ACC112 (cell line): Measurements from ENCODE around the gene GABRR3.

ENCODE experiments used
- H2AFZ ChIP-seq: fragments of 200-600 bp; sonication (generic); one replicate; pipeline ENCODE4 v1.6.0; 2017; ENCODE audit warnings: antibody characterized with exemption, low read length; ENCODE audit not compliant: unreplicated experiment
- H3K27ac ChIP-seq: fragments of 200-600 bp; sonication (generic); 2 replicates; pipeline ENCODE4 v1.5.1; 2014; ENCODE audit warnings: low read depth, mild to moderate bottlenecking, antibody characterized with exemption, low read length, moderate library complexity
- H3K27me3 ChIP-seq: fragments of 200-600 bp; sonication (generic); 2 replicates; pipeline ENCODE4 v1.6.1; 2014; ENCODE audit warnings: mild to moderate bottlenecking, antibody characterized with exemption, low read length, moderate library complexity, mixed read lengths; ENCODE audit not compliant: insufficient read depth
- H3K36me3 ChIP-seq: fragments of 200-600 bp; sonication (generic); 2 replicates; pipeline ENCODE4 v1.6.1; 2016; ENCODE audit warnings: mild to moderate bottlenecking, antibody characterized with exemption, low read length, moderate library complexity, mixed read lengths; ENCODE audit not compliant: insufficient read depth
- H3K4me1 ChIP-seq: fragments of 200-600 bp; sonication (generic); one replicate; pipeline ENCODE4 v1.6.1; 2016; ENCODE audit warnings: low read length, mixed read lengths; ENCODE audit not compliant: insufficient read depth, unreplicated experiment, control insufficient read depth
- H3K4me3 ChIP-seq: fragments of 200-600 bp; sonication (generic); 2 replicates; pipeline ENCODE4 v1.5.1; 2014; ENCODE audit warnings: mild to moderate bottlenecking, low read depth, low read length
- H3K79me2 ChIP-seq: fragments of 200-600 bp; sonication (generic); one replicate; pipeline ENCODE4 v1.6.0; 2016; ENCODE audit warnings: low read length; ENCODE audit not compliant: control insufficient read depth, unreplicated experiment, insufficient read depth

Gene GABRR3

DNA sequence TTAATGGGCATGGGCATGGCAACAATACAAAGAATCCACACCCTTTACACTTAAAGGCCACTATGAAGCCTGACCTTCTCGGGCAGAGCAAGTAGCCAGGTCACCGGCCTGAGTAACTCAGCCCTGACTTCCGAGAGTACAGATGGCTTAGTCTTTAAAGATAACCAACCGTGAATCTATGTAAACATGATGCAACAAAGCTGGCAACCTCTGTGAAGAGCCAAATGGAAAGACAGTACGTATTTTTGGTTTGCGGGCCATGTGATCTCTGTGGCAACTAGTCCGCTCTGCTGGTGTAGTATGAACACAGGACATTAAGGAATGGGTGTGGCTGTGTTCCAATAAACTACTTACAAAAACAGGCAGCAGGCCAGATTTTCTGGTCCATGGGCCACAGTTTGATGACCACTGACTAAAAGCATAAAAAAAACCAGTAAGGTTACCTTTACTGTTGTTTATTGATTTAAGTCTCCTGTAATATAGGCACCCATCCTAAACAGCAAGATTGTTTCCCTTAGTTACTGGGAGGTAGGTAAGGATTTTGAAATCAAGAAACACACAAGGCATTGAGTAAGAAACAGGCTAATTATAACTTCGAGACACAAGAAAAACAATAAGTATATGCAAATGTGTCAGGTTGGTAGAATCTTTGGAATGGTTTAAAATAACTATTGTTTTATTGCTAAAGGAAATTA, 77.4 kb downstream of the GABRR3 start:
- Histone ChIP-seq H3K4me3 (no peak overlapping the region), H3K79me2 (peaks cover 14% of the 10 kb centered on the region), H3K27ac (peak overlapping the region; percentile 58), H3K27me3 (no peaks in the 10 kb centered on the region), H2AFZ (no peak overlapping the region), H3K36me3 (peaks cover 25% of the 10 kb centered on the region; the same call in 1 of the 2 replicates), H3K4me1 (peaks cover 31% of the 10 kb centered on the region)

GRCh38 chr3:97956051-97956450, 79.1 kb downstream of the GABRR3 start:
- H3K4me3 ChIP-seq: no peak overlapping the region
- H3K79me2 ChIP-seq: no peaks in the 10 kb centered on the region
- H3K27me3 ChIP-seq: no peaks in the 10 kb centered on the region
- peaks cover 26% of the 10 kb centered on the region for H3K36me3 ChIP-seq
- peaks cover 32% of the 10 kb centered on the region for H3K4me1 ChIP-seq
- H3K27ac ChIP-seq: no peak overlapping the region
- no peak overlapping the region for H2AFZ ChIP-seq

DNA sequence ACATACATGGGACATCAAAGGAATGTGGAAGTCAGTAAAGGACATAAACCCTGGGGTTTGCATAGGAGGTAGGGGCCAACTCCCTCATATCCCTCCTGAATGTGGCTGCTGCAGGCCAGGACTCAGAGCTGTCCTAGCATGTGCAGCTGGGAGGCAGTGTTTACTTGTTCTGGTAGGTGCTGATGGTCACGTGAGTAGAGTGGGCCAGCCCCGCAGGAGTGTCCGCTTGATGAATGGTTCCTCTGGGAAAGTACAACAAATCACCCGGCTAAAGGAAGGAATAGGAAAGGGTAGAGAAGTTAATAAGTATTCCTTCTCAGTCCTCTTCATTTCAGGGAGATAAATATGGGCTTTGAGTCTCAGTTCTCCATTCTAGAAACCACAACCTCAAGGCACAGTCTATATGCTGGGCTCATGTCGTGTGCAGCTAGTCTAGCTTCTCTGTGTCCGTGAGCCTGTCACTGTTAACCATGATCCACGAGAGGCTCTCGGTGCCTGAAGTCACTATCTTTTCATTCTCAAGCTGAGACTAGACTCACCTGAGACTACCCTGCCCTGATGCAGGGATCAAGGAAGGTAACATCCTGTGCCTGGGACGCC, 80.8 kb downstream of the GABRR3 start:
- Histone ChIP-seq H2AFZ (no peak overlapping the region), H3K36me3 (peaks cover 33% of the 10 kb centered on the region), H3K27me3 (no peaks in the 10 kb centered on the region), H3K79me2 (no peaks in the 10 kb centered on the region), H3K4me1 (peaks cover 30% of the 10 kb centered on the region), H3K4me3 (no peak overlapping the region), H3K27ac (no peak overlapping the region)

- Histone ChIP-seq H3K79me2 (no peaks in the 10 kb centered on the region), H3K4me1 (peaks cover 18% of the 10 kb centered on the region), H3K27ac (peak overlapping the region; percentile 68), H3K4me3 (no peak overlapping the region), H3K27me3 (no peaks in the 10 kb centered on the region), H3K36me3 (peaks cover 30% of the 10 kb centered on the region), H2AFZ (no peak overlapping the region)
Measured at GRCh38 chr3:97952872-97953271, 82.2 kb downstream of the GABRR3 start.

- no peak overlapping the region for H3K4me3 ChIP-seq
- peaks cover 14% of the 10 kb centered on the region for H3K4me1 ChIP-seq
- H3K36me3 ChIP-seq: peaks cover 26% of the 10 kb centered on the region
- no peaks in the 10 kb centered on the region for H3K79me2 ChIP-seq
- H3K27ac ChIP-seq: peak overlapping the region; percentile 68
- no peak overlapping the region for H2AFZ ChIP-seq
- H3K27me3 ChIP-seq: no peaks in the 10 kb centered on the region
Measured at GRCh38 chr3:97952280-97952679, 82.8 kb downstream of the GABRR3 start.

- no peak overlapping the region for H3K4me3 ChIP-seq
- H3K27me3 ChIP-seq: no peaks in the 10 kb centered on the region
- peaks cover 14% of the 10 kb centered on the region for H3K4me1 ChIP-seq
- peaks cover 39% of the 10 kb centered on the region for H3K36me3 ChIP-seq
- H3K27ac ChIP-seq: no peak overlapping the region
- H3K79me2 ChIP-seq: no peaks in the 10 kb centered on the region
- no peak overlapping the region for H2AFZ ChIP-seq
Measured at GRCh38 chr3:97950360-97950759, 84.8 kb downstream of the GABRR3 start.

GRCh38 chr3:97949743-97950142, 85.4 kb downstream of the GABRR3 start:
- Histone ChIP-seq H3K4me3 (no peak overlapping the region), H3K27ac (no peak overlapping the region), H3K27me3 (no peaks in the 10 kb centered on the region), H3K4me1 (peaks cover 14% of the 10 kb centered on the region), H2AFZ (no peak overlapping the region), H3K36me3 (peaks cover 44% of the 10 kb centered on the region), H3K79me2 (no peaks in the 10 kb centered on the region)

- Histone ChIP-seq H3K36me3 (peaks cover 39% of the 10 kb centered on the region), H3K4me3 (no peak overlapping the region), H3K27me3 (no peaks in the 10 kb centered on the region), H3K27ac (no peak overlapping the region), H3K4me1 (peaks cover 14% of the 10 kb centered on the region), H2AFZ (no peak overlapping the region), H3K79me2 (no peaks in the 10 kb centered on the region)
Measured at GRCh38 chr3:97949110-97949485, 86.0 kb downstream of the GABRR3 start.

GRCh38 chr3:97948351-97949109, 86.6 kb downstream of the GABRR3 start:
- peaks cover 37% of the 10 kb centered on the region for H3K36me3 ChIP-seq
- no peak overlapping the region for H3K4me3 ChIP-seq
- H3K4me1 ChIP-seq: peaks cover 14% of the 10 kb centered on the region
- H3K79me2 ChIP-seq: no peaks in the 10 kb centered on the region
- H3K27me3 ChIP-seq: no peaks in the 10 kb centered on the region
- no peak overlapping the region for H2AFZ ChIP-seq
- H3K27ac ChIP-seq: no peak overlapping the region

GRCh38 chr3:97942801-97943546, 92.1 kb downstream of the GABRR3 start:
- no peaks in the 10 kb centered on the region for H3K27me3 ChIP-seq
- no peaks in the 10 kb centered on the region for H3K4me1 ChIP-seq
- no peak overlapping the region for H2AFZ ChIP-seq
- H3K4me3 ChIP-seq: no peak overlapping the region
- H3K27ac ChIP-seq: no peak overlapping the region
- H3K79me2 ChIP-seq: no peaks in the 10 kb centered on the region
- peaks cover 29% of the 10 kb centered on the region for H3K36me3 ChIP-seq
